Measurements from ENCODE around the gene EIF4B. TPM values are rescaled to one million over a fixed set of nuclear protein-coding genes. Genes with fewer than 3 reads are reported as not detected.
"Not testable (repeated sequence)": the region's sequence is repeated elsewhere in the genome, so short reads cannot be mapped to it uniquely, and the experiment has no call there.

The EIF4B gene
- total RNA-seq, 2 donors from 2014 or later = 596 to 655 TPM

DNA sequence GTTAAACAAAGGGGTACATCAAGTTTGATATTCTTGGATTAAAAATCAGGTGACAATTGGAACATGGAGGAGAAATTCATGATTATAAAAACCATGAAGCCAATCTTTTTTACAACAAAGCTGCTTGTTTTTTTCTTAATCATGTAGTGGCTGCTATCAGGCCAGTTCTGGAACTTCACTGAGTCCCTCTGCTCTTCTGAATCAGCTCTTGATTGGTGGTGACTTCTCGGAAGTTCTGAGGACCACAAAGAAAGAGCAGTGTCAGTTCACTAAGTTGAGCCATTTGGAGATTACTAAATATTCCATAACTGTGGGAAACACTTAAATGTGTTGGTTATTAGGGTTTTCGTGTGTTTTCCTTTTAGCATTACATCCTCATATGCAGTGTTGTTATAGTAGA is 8.5 kb downstream of the EIF4B start:
- Mint-ChIP-seq H3K36me3 (ENCODE audit: low read depth) (peaks cover 82% of the 10 kb centered on the region), H3K9me3 (no peaks in the 10 kb centered on the region), H3K27me3 (ENCODE audit: insufficient read depth) (no peaks in the 10 kb centered on the region), H3K27ac (peak overlapping the region; percentile 68), H3K4me1 (peaks cover 18% of the 10 kb centered on the region), H3K4me3 (no peak overlapping the region)
- no peak overlapping the region for H3K27ac ChIP-seq (ENCODE audit: low read depth, low read length)
- H3K27me3 ChIP-seq (ENCODE audit: control insufficient read depth, insufficient read depth, low read length, poor library complexity, severe bottlenecking) = no peaks in the 10 kb centered on the region
- peaks cover 89% of the 10 kb centered on the region for H3K36me3 ChIP-seq (ENCODE audit: control insufficient read depth, insufficient read depth, low read length)
- WGBS, 2 experiments (ENCODE audit: insufficient coverage in 1 of 2, insufficient read length in 1 of 2) = 90 to 100% methylated on average over 2 of the region's 2 CpGs
- H3K4me1 ChIP-seq (ENCODE audit: control insufficient read depth, insufficient read depth, low read length) = peaks cover 3% of the 10 kb centered on the region
- no peak overlapping the region for H3K4me3 ChIP-seq (ENCODE audit: low read length)
- DNase-seq = peak; percentile 12
- TF ChIP-seq, protein P1, sequence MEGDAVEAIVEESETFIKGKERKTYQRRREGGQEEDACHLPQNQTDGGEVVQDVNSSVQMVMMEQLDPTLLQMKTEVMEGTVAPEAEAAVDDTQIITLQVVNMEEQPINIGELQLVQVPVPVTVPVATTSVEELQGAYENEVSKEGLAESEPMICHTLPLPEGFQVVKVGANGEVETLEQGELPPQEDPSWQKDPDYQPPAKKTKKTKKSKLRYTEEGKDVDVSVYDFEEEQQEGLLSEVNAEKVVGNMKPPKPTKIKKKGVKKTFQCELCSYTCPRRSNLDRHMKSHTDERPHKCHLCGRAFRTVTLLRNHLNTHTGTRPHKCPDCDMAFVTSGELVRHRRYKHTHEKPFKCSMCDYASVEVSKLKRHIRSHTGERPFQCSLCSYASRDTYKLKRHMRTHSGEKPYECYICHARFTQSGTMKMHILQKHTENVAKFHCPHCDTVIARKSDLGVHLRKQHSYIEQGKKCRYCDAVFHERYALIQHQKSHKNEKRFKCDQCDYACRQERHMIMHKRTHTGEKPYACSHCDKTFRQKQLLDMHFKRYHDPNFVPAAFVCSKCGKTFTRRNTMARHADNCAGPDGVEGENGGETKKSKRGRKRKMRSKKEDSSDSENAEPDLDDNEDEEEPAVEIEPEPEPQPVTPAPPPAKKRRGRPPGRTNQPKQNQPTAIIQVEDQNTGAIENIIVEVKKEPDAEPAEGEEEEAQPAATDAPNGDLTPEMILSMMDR (conservative IDR thresholded peaks at IDR 0.05) = no peak
- no peaks in the 10 kb centered on the region for H3K9me3 ChIP-seq (ENCODE audit: control insufficient read depth, low read length)
- H3K9ac ChIP-seq (ENCODE audit: extremely low read depth, low read length, poor library complexity, severe bottlenecking) = no peak overlapping the region

DNA sequence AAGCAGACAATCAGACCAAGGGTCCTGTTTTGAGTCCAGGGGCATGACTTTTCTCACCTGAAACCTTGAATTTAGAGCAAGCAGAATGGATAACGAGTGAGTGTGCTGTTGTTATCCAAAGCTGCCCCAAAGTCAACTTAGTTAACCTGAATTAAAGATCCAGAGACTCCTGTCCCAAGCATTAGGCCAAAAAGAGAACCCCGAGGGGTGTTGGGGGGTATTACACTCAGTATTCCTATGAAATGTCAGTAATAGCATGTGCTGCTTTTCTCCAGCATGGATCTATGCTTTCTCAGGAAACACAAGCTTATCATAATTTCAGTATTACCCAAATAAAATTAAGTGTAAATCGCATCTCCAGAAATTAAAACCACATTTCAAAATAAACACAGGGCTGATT is 19.0 kb downstream of the EIF4B start:
- peak; percentile 50 for DNase-seq
- Mint-ChIP-seq H3K9me3 (no peaks in the 10 kb centered on the region), H3K4me3 (no peak overlapping the region), H3K27me3 (ENCODE audit: insufficient read depth) (no peaks in the 10 kb centered on the region), H3K27ac (no peak overlapping the region), H3K36me3 (ENCODE audit: low read depth) (peaks cover 79% of the 10 kb centered on the region), H3K4me1 (no peaks in the 10 kb centered on the region)
- 92 to 100% methylated on average over 2 to 3 of the region's 3 CpGs for WGBS, 2 experiments (ENCODE audit: insufficient coverage in 1 of 2, insufficient read length in 1 of 2)
- Histone ChIP-seq H3K36me3 (ENCODE audit: control insufficient read depth, insufficient read depth, low read length) (peaks cover 91% of the 10 kb centered on the region), H3K9me3 (ENCODE audit: control insufficient read depth, low read length) (no peaks in the 10 kb centered on the region), H3K4me1 (ENCODE audit: control insufficient read depth, insufficient read depth, low read length) (no peaks in the 10 kb centered on the region), H3K4me3 (ENCODE audit: low read length) (no peak overlapping the region), H3K27me3 (ENCODE audit: control insufficient read depth, insufficient read depth, low read length, poor library complexity, severe bottlenecking) (no peaks in the 10 kb centered on the region), H3K9ac (ENCODE audit: extremely low read depth, low read length, poor library complexity, severe bottlenecking) (no peak overlapping the region), H3K27ac (ENCODE audit: low read depth, low read length) (no peak overlapping the region)
- TF ChIP-seq, protein P1 (conservative IDR thresholded peaks at IDR 0.05) = peak; percentile 56

DNA sequence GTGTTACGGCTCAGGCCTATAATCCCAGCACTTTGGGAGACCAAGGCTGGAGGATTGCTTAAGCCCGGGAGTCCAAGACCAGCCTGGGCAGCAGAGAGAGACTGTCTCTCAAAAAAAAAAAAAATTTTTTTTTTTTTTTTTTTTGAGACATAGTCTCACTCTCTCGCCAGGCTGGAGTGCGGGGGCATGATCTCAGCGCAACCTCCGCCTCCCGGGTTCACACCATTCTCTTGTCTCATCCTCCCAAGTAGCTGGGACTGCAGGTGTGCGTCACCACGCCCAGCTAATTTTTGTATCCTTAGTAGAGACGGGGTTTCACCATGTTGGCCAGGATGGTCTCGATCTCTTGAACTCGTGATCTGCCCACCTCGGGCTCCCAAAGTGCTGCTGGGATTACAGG is 20.8 kb downstream of the EIF4B start:
- H3K4me1 Mint-ChIP-seq; H3K9me3 Mint-ChIP-seq; H3K27ac Mint-ChIP-seq; H3K9ac ChIP-seq (ENCODE audit: extremely low read depth, low read length, poor library complexity, severe bottlenecking); DNase-seq; H3K9me3 ChIP-seq (ENCODE audit: control insufficient read depth, low read length); H3K4me1 ChIP-seq (ENCODE audit: control insufficient read depth, insufficient read depth, low read length); H3K4me3 ChIP-seq (ENCODE audit: low read length); H3K27me3 Mint-ChIP-seq (ENCODE audit: insufficient read depth); H3K27me3 ChIP-seq (ENCODE audit: control insufficient read depth, insufficient read depth, low read length, poor library complexity, severe bottlenecking); H3K4me3 Mint-ChIP-seq; H3K27ac ChIP-seq (ENCODE audit: low read depth, low read length): not testable (repeated sequence)
- WGBS, 2 experiments (ENCODE audit: insufficient coverage in 1 of 2, insufficient read length in 1 of 2) = 87 to 90% methylated on average over 11 to 13 of the region's 13 CpGs
- peaks cover 79% of the 10 kb centered on the region for H3K36me3 Mint-ChIP-seq (ENCODE audit: low read depth)
- peaks cover 90% of the 10 kb centered on the region for H3K36me3 ChIP-seq (ENCODE audit: control insufficient read depth, insufficient read depth, low read length)

DNA sequence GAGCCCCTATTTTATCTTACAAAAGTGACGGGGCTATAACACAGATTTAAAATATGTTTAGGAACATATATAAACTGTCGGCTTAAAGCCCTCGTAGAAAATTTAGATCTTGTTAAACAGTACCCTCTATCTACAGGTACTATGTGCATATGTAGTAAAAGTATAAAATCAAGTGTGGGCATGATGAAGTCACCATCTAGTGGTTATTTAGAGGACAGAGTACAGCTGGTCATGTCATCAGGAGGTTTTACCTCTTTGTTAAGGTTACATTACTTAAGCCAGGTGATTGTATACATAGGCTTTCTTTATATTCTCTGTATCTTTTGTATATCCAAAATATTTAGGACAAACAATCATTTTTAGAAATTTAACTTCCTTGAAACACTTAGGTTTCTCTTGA is 25.4 kb downstream of the EIF4B start:
- Mint-ChIP-seq H3K9me3 (no peaks in the 10 kb centered on the region), H3K27ac (no peak overlapping the region), H3K27me3 (ENCODE audit: insufficient read depth) (no peaks in the 10 kb centered on the region), H3K4me3 (no peak overlapping the region), H3K36me3 (ENCODE audit: low read depth) (peaks cover 76% of the 10 kb centered on the region), H3K4me1 (no peaks in the 10 kb centered on the region)
- Histone ChIP-seq H3K27me3 (ENCODE audit: control insufficient read depth, insufficient read depth, low read length, poor library complexity, severe bottlenecking) (no peaks in the 10 kb centered on the region), H3K9ac (ENCODE audit: extremely low read depth, low read length, poor library complexity, severe bottlenecking) (no peak overlapping the region), H3K9me3 (ENCODE audit: control insufficient read depth, low read length) (no peaks in the 10 kb centered on the region), H3K36me3 (ENCODE audit: control insufficient read depth, insufficient read depth, low read length) (peaks cover 84% of the 10 kb centered on the region), H3K4me3 (ENCODE audit: low read length) (no peak overlapping the region), H3K27ac (ENCODE audit: low read depth, low read length) (no peak overlapping the region), H3K4me1 (ENCODE audit: control insufficient read depth, insufficient read depth, low read length) (no peaks in the 10 kb centered on the region)
- TF ChIP-seq, protein P1 (conservative IDR thresholded peaks at IDR 0.05) = peak; percentile 23
- WGBS, 2 experiments (ENCODE audit: insufficient coverage in 1 of 2, insufficient read length in 1 of 2) = 100% methylated on average over 1 of the region's 3 CpGs; no CpG with 5 or more reads in 1 of the 2 experiments
- no peak for DNase-seq

DNA sequence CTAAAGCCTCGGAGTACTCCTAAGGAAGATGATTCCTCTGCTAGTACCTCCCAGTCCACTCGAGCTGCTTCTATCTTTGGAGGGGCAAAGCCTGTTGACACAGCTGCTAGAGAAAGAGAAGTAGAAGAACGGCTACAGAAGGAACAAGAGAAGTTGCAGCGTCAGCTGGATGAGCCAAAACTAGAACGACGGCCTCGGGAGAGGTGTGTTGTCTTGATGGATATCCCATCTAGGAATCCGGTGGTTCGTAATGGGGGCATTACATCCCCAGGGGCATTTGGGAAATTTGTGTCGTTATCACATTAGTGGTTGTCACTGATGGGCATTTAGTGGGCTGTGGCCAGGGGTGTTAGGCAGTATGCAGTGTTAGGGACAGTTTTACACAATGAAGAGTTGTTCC is 27.6 kb downstream of the EIF4B start:
- H3K4me1 ChIP-seq (ENCODE audit: control insufficient read depth, insufficient read depth, low read length); H3K9me3 Mint-ChIP-seq; H3K27me3 Mint-ChIP-seq (ENCODE audit: insufficient read depth); H3K9ac ChIP-seq (ENCODE audit: extremely low read depth, low read length, poor library complexity, severe bottlenecking); H3K27me3 ChIP-seq (ENCODE audit: control insufficient read depth, insufficient read depth, low read length, poor library complexity, severe bottlenecking); H3K4me3 Mint-ChIP-seq; H3K4me3 ChIP-seq (ENCODE audit: low read length); H3K27ac ChIP-seq (ENCODE audit: low read depth, low read length); H3K4me1 Mint-ChIP-seq; H3K9me3 ChIP-seq (ENCODE audit: control insufficient read depth, low read length); H3K27ac Mint-ChIP-seq: not testable (repeated sequence)
- peak; percentile 39 for DNase-seq
- peaks cover 85% of the 10 kb centered on the region for H3K36me3 ChIP-seq (ENCODE audit: control insufficient read depth, insufficient read depth, low read length)
- WGBS, 2 experiments (ENCODE audit: insufficient coverage in 1 of 2, insufficient read length in 1 of 2) = 98 to 100% methylated on average over 7 to 9 of the region's 10 CpGs
- H3K36me3 Mint-ChIP-seq (ENCODE audit: low read depth) = peaks cover 79% of the 10 kb centered on the region

Measured in endodermal cell (in vitro differentiated cells).